GM23338 (cell line): Measurements from ENCODE around the gene ZNF619.

Source experiments
- CREB1 ChIP-seq: fragments of 250-450 bp; sonication (Bioruptor Pico); IDR thresholded peaks from 2 replicates; pipeline ENCODE4 v1.5.0; 2020; ENCODE audit warnings: low read depth, mild to moderate bottlenecking, moderate library complexity
- CTCF ChIP-seq, 2 experiments: fragments of 200-600 bp in 1 of 2; sonication (generic) in 1 of 2; conservative IDR thresholded peaks; 2 replicates each; pipeline versions ENCODE4 v1.5.1 to v1.6.1; 2016 to 2017; ENCODE audit warnings: antibody characterized with exemption in 2 of 2, low read depth in 2 of 2, mild to moderate bottlenecking in 2 of 2, moderate library complexity in 1 of 2
- ETS1 ChIP-seq: IDR thresholded peaks from 2 replicates; pipeline ENCODE4 v1.6.1; 2016; ENCODE audit warnings: antibody characterized with exemption
- EZH2 ChIP-seq: fragments of 200-600 bp; sonication (generic); IDR thresholded peaks from one replicate; pipeline ENCODE4 v1.8.0; 2017; ENCODE audit warnings: antibody characterized with exemption, mild to moderate bottlenecking, low read depth; ENCODE audit not compliant: unreplicated experiment
- EZH2phosphoT487 ChIP-seq: fragments of 200-600 bp; sonication (generic); IDR thresholded peaks from one replicate; pipeline ENCODE4 v1.8.1; 2018; ENCODE audit warnings: antibody characterized with exemption; ENCODE audit not compliant: unreplicated experiment
- JUNB ChIP-seq: IDR thresholded peaks from one replicate; pipeline ENCODE4 v1.6.1; 2016; ENCODE audit warnings: antibody characterized with exemption; ENCODE audit not compliant: unreplicated experiment
- NANOG ChIP-seq: IDR thresholded peaks from 2 replicates; pipeline ENCODE4 v1.6.1; 2016; ENCODE audit warnings: antibody characterized with exemption, borderline replicate concordance
- POLR2AphosphoS5 ChIP-seq: IDR thresholded peaks from 2 replicates; pipeline ENCODE4 v1.6.1; 2016; ENCODE audit warnings: antibody characterized with exemption, low read depth
- REST ChIP-seq: IDR thresholded peaks from one replicate; pipeline ENCODE4 v1.6.1; 2018; ENCODE audit warnings: antibody characterized with exemption; ENCODE audit not compliant: unreplicated experiment
- ZNF114 ChIP-seq: fragments of 250-450 bp; sonication (Bioruptor Pico); IDR thresholded peaks from 2 replicates; pipeline ENCODE4 v1.5.0; 2020; ENCODE audit warnings: mild to moderate bottlenecking, moderate library complexity
- ZNF462 ChIP-seq: fragments of 250-450 bp; sonication (Bioruptor Pico); IDR thresholded peaks from 2 replicates; pipeline ENCODE4 v1.5.0; 2020; ENCODE audit warnings: mild to moderate bottlenecking, moderate library complexity

- TF ChIP-seq EZH2phosphoT487, result no peak
- no peak for TF ChIP-seq CTCF (conservative IDR thresholded peaks at IDR 0.05; ENCODE audit: low read depth in 2 of 2)
- no peak for TF ChIP-seq NANOG
- TF ChIP-seq POLR2AphosphoS5, result peak; percentile 98
- TF ChIP-seq CREB1 (CRISPR knock-in tag), result peak; percentile 77
- TF ChIP-seq EZH2, result no peak
- peak; percentile 53; the same call in 1 of the 2 replicates for TF ChIP-seq ETS1
- TF ChIP-seq REST, result no peak
- TF ChIP-seq ZNF114 (CRISPR knock-in tag), result no peak
- TF ChIP-seq ZNF462 (CRISPR knock-in tag), result no peak
- no peak for TF ChIP-seq JUNB
These were observed 19.7 kb upstream of the ZNF619 start, which contains the start of gene RPL14 for GRCh38 chr3:40456940-40457823.
